GM21619 (cell line): ENCODE measurements around the gene LKAAEAR1.
A peak's percentile ranks its signal among the peaks of the same experiment; 100 is the strongest.

ENCODE experiments used
- ATAC-seq: cut with Tn5 transposase; IDR thresholded peaks from one replicate; pipeline ENCODE4 v1.9.1; 2021; ENCODE audit not compliant: unreplicated experiment

LKAAEAR1 gene

GRCh38 chr20:64039293-64040160 is 44.7 kb downstream of the LKAAEAR1 start:
- no peak for ATAC-seq

- ATAC-seq = peak; percentile 60
These were observed 45.5 kb downstream of the LKAAEAR1 start for GRCh38 chr20:64038565-64039292.

- ATAC-seq = peak; percentile 13
These were observed 46.0 kb downstream of the LKAAEAR1 start for GRCh38 chr20:64038224-64038564.

GRCh38 chr20:64037498-64038213 is 46.5 kb downstream of the LKAAEAR1 start:
- no peak for ATAC-seq

GRCh38 chr20:64037199-64037497 is 47.0 kb downstream of the LKAAEAR1 start:
- no peak for ATAC-seq

GRCh38 chr20:64036346-64037198 is 47.6 kb downstream of the LKAAEAR1 start:
- ATAC-seq = no peak

- no peak for ATAC-seq
These were observed 48.3 kb downstream of the LKAAEAR1 start, which contains the start of gene C20orf204 for GRCh38 chr20:64035933-64036345. Gene C20orf204, plus strand, starts transcription at chr20:64036182. Its CDS starts 142 bp downstream, at chr20:64036324.

GRCh38 chr20:64035066-64035932 is 48.9 kb downstream of the LKAAEAR1 start:
- no peak for ATAC-seq

- no peak for ATAC-seq
These were observed 50.2 kb downstream of the LKAAEAR1 start for GRCh38 chr20:64033981-64034493.
